ENCODE results near the gene ZDHHC5. TPM values are rescaled to one million over a fixed set of nuclear protein-coding genes. Genes with fewer than 3 reads are reported as not detected.

ZDHHC5 gene
- total RNA-seq, 1 experiment from 2014 or later: 64.1 TPM

- TF ChIP-seq ZBTB33 (IDR thresholded peaks at IDR 0.05; ENCODE audit: extremely low read depth, insufficient replicate concordance, low read length): no peak
- TF ChIP-seq POLR2A (IDR thresholded peaks at IDR 0.05; ENCODE audit: borderline replicate concordance, extremely low read depth, insufficient read depth, insufficient read length): no peak
- TF ChIP-seq CEBPB (IDR thresholded peaks at IDR 0.05; ENCODE audit: low read depth): no peak
- TF ChIP-seq ZNF274 (IDR thresholded peaks at IDR 0.05; ENCODE audit: low read depth, low read length): no peak
- TF ChIP-seq FOSL1 (IDR thresholded peaks at IDR 0.05; ENCODE audit: low read depth): no peak
Observed at GRCh38 chr11:57656885-57657193, 11.1 kb upstream of the ZDHHC5 start (continued).

GRCh38 chr11:57657194-57658022 is 10.5 kb upstream of the ZDHHC5 start, which contains the start of gene CLP1:
CLP1 (plus strand) TSS chr11:57657762; CDS start chr11:57659477, 1,715 bp downstream.
- peak; percentile 98 for DNase-seq (ENCODE audit: low read depth, low spot score)
- Histone ChIP-seq H3K27me3 (ENCODE audit: insufficient read depth, low read length) (no peaks in the 10 kb centered on the region), H3K9me2 (ENCODE audit: insufficient read depth) (no peaks in the 10 kb centered on the region), H3K9me3 (ENCODE audit: control insufficient read depth in 1 of 2, insufficient read depth in 1 of 2, low read depth in 1 of 2, low read length in 2 of 2) (no peaks in the 10 kb centered on the region), H3K27ac (ENCODE audit: low read depth, low read length) (peak within 1 kb of the TSS; percentile 35; the same call in 1 of the 2 replicates), H3K36me3 (ENCODE audit: control insufficient read depth in 1 of 2, insufficient read depth in 2 of 2, low read length in 2 of 2) (peaks cover 11 to 18% of the 10 kb centered on the region in 2 experiments; a peak in 3 of 4 replicates), H3K4me3 (replicated peaks in 1 of 2; ENCODE audit: low read depth in 1 of 2, low read length in 2 of 2) (peak within 1 kb of the TSS; percentile 83 to 97), H3K9ac (ENCODE audit: low read length) (peak within 1 kb of the TSS; percentile 82), H2AFZ (ENCODE audit: low read depth, low read length, poor library complexity, severe bottlenecking) (peak within 1 kb of the TSS; percentile 66), H3K79me2 (ENCODE audit: insufficient read depth, low read length) (peaks cover 31% of the 10 kb centered on the region), H4K20me1 (ENCODE audit: insufficient read depth) (no peaks in the 10 kb centered on the region), H3K4me2 (ENCODE audit: low read length) (peak within 1 kb of the TSS; percentile 96), H3K4me1 (ENCODE audit: control insufficient read depth in 1 of 2, insufficient read depth in 2 of 2, low read length in 2 of 2) (peaks cover 7 to 11% of the 10 kb centered on the region in 2 experiments; a peak in 3 of 4 replicates)
- POLR2A ChIA-PET: no interaction called here
- no TSS peak for BruUV-seq (replicated peaks)
- intact Hi-C loops (cut with micrococcal nuclease): loop anchor here (1.0 kb wide), 1 partner anchor 10 kb away; no protein-coding TSS in a partner anchor
- CTCF ChIA-PET: interaction anchor here (1.0 to 2.7 kb wide), 2 partner anchors 13 to 164 kb away, joined by 3 to 11 read pairs; no protein-coding TSS in a partner anchor
- peak; percentile 98 for ATAC-seq
- RAD21 ChIA-PET (ENCODE audit: low non-redundant PET in 1 of 2, low total read pairs in 2 of 2, uncharacterized antibody in 2 of 2, unreplicated experiment in 2 of 2): no interaction called here
- TF ChIP-seq JUND (IDR thresholded peaks at IDR 0.05) (no peak), POLR2AphosphoS5 (IDR thresholded peaks at IDR 0.05; ENCODE audit: low read depth, low read length) (peak; percentile 66), TCF7L2 (IDR thresholded peaks at IDR 0.05; ENCODE audit: borderline replicate concordance, extremely low read depth, insufficient read depth, insufficient read length) (peak; percentile 41), REST (IDR thresholded peaks at IDR 0.05; ENCODE audit: low read depth) (no peak), ELF1 (IDR thresholded peaks at IDR 0.05; ENCODE audit: borderline replicate concordance, low read depth) (peak; percentile 92), SIN3A (IDR thresholded peaks at IDR 0.05; ENCODE audit: low read depth) (peak; percentile 94), EGR1 (IDR thresholded peaks at IDR 0.05; ENCODE audit: low read depth) (peak; percentile 99), SRF (IDR thresholded peaks at IDR 0.05; ENCODE audit: low read depth) (peak; percentile 8; the same call in 1 of the 2 replicates), CEBPB (IDR thresholded peaks at IDR 0.05; ENCODE audit: low read depth) (no peak), ATF3 (IDR thresholded peaks at IDR 0.05) (no peak), SP1 (IDR thresholded peaks at IDR 0.05; ENCODE audit: low read depth) (peak; percentile 88), YY1 (IDR thresholded peaks at IDR 0.05; ENCODE audit: extremely low read depth, insufficient replicate concordance, low read depth, low read length) (peak; percentile 37), MAX (IDR thresholded peaks at IDR 0.05) (peak; percentile 91)

Data from HCT116 (cell line).